Erythroblast (primary cell): ENCODE measurements around the gene POLR3A.

ENCODE experiments used
- GATA1 ChIP-seq: IDR thresholded peaks from 2 replicates; pipeline ENCODE4 v1.6.1; 2011; ENCODE audit warnings: low read depth, mild to moderate bottlenecking, control low read depth, low read length, moderate library complexity
- POLR2A ChIP-seq: IDR thresholded peaks from 2 replicates; pipeline ENCODE4 v1.6.1; 2011; ENCODE audit warnings: mild to moderate bottlenecking, low read length

GRCh38 chr10:77949167-77949566 lies 80.1 kb downstream of the POLR3A start:
- TF ChIP-seq POLR2A (no peak), GATA1 (no peak)
